Measurements from ENCODE around the gene MEG3.

The MEG3 gene

DNA sequence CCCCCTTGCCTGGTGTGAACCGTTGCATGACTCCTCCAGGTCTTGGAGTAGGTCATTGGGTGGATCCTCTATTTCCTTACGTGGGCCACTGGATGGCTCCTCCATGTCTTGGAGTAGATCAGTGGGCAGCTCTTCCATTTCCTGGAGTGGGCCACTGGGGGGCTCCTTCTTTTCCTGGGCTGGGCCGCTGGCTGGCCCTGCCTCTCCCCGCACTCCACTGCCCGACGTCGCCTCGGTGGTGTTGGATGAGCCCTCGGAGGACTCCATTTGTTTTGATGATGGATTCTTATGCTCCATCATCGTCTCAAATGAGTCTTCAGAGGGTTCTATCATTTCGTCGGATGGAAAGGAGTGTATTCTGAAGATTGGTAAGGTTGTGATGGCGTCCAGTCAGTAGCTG is 58.5 kb downstream of the MEG3 start:
- DNase-seq, result no peak

GRCh38 chr14:100885196-100885595 is 59.3 kb downstream of the MEG3 start:
- DNase-seq, result no peak

DNA sequence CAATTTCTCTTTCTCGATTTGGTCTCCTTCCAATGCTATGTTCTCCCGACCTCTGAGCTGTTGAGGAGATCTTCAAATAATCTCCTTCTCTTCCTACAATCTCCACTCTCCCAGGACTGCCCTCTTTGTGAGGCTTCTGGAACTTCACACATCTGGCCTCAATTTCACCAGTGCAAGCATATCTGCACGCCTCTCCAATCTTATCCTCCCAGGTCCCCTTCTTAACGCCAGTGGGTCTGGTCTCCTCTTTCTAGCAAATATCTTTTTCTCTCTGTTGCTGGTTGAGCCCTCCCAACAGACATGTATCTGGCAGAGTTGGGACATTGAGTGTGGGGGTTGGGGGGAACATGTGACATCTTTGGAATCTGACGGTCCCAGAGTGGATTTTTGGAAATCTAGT is 59.7 kb downstream of the MEG3 start:
- DNase-seq, result no peak

DNA sequence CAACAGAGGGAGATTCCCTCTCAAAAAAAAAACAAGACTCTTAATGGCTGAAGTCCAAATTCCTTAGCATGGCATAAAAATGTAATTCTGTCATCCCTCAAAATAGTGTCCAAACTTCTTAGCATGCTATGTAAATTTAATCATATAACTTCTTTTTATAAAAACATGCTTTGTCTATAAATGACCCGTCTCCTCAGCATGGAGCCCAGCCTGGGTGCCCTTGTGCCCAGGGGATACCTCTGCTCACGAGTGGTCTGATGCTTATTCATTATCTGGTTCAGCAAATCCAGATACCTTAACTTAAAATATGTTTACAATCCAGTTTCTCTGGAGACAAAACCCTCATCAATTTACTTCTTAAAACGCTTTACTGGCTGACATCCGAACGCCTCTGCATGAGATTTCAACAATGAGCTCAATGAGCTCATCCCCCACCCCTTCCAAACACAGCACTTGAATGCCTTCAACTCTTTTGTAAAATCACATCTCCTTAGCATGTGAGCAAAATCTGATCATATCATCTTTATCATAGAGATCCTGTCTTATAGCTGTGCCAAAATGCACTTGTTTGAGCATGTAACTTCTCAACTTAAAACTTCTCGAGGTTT is 61.9 kb downstream of the MEG3 start:
- DNase-seq, result no peak

- no peak for DNase-seq
Observed at GRCh38 chr14:100888789-100889315, 62.9 kb downstream of the MEG3 start.

DNA sequence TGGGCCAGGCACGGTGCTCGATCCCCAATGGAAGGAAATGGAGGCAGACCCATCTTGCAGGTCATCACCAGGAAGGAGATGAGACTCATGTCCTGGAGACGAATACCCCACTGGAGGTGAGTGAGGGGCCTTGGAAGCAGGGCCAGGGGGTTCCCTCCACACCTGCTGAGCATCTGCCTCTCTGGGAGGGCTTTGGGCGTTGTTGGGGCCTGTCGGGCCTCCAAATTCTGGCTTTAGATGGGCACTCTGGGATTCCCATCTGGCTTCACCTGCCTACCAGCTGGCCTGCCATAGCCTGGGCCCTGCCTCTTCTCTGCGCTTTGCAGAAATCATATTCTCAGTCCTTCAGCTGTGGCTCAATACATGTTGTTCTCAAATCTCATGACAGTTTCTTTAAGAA is 63.7 kb downstream of the MEG3 start:
- no peak for DNase-seq

- no peak for DNase-seq
Observed at GRCh38 chr14:100890061-100890850, 64.3 kb downstream of the MEG3 start.

DNA sequence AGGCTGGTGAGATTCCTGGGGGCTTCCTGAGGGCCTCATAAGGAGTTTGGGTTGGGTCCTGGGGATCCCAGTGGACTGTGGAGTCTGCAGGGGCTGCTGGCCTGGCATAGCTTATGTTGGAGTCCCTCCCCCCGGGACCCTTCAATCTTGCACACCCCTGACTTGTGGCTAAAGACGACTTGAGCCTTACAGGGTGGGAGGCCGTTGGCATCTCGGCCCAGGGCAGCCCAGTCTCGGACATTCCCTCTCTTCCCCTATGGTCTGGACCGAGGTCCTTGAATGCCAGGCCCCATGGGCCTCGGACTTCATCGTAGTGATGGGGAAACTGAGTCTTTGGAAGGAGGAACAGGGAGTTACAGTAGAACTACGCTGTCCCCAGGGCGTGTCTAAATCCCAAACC is 65.1 kb downstream of the MEG3 start:
- no peak for DNase-seq

- DNase-seq, result no peak
Observed at GRCh38 chr14:100891501-100892445, 65.9 kb downstream of the MEG3 start.

DNA sequence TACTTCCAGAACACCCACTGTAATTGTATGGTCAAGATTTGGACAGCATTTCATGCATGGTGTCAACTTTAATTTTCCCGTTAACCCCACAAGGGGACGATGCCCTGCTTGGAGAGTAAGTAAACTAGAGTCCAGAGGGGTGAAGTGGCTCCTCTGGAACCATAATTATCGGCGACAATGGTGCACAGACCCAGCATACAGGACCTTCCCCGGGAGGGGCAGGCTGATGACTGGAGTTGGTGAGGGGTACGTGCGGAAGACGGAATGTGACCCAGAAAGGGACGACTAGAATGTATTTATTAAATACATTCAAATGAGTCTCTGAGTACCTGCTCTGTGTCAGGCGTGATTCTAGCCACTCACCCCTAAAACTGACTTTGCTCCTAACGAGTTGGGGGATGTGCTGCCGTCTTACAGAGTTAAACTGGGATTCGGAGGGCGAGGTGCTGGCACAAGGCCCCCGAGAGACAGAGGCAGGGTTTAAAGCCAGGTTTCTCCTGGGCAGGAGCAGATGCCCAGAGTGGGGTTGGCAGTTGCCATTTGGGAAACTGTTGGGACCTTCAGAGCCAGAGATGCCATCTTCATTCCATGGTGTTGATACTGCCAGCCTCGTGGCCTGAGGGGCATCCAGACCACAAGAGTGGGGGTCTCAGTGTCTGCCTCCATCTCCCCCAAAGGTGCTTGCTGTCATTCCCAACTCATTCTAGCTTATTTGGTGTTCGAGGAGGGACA is 66.7 kb downstream of the MEG3 start:
- no peak for DNase-seq

- DNase-seq, result no peak
Observed at GRCh38 chr14:100893228-100893601, 67.3 kb downstream of the MEG3 start.

- DNase-seq, result no peak
Observed at GRCh38 chr14:100893760-100894159, 67.8 kb downstream of the MEG3 start.

- DNase-seq, result no peak
Observed at GRCh38 chr14:100894416-100894815, 68.5 kb downstream of the MEG3 start.

DNA sequence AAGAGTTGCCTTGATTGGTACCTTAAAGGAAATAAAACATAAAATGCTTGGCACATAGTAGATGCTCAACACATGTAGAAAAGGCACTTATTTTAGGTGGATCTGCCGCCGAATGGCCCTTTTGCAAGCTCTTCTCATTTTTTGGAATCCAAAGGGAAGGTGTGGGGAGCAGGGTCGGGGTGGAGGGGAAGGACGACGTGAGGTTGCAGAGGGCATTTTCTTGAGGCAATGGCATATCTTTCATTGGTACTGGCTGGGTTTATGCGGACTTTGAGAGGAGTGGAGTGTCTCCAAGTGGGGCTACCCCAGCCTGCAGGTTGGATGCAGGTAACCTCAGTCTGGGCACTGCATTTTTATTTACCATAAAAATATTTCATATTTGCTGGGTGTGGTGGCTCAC is 69.5 kb downstream of the MEG3 start:
- DNase-seq, result no peak

- DNase-seq, result no peak
Observed at GRCh38 chr14:100896369-100897060, 70.6 kb downstream of the MEG3 start.

GRCh38 chr14:100898465-100898864 is 72.5 kb downstream of the MEG3 start:
- no peak for DNase-seq

GRCh38 chr14:100898935-100899883 is 73.3 kb downstream of the MEG3 start:
- no peak for DNase-seq

DNA sequence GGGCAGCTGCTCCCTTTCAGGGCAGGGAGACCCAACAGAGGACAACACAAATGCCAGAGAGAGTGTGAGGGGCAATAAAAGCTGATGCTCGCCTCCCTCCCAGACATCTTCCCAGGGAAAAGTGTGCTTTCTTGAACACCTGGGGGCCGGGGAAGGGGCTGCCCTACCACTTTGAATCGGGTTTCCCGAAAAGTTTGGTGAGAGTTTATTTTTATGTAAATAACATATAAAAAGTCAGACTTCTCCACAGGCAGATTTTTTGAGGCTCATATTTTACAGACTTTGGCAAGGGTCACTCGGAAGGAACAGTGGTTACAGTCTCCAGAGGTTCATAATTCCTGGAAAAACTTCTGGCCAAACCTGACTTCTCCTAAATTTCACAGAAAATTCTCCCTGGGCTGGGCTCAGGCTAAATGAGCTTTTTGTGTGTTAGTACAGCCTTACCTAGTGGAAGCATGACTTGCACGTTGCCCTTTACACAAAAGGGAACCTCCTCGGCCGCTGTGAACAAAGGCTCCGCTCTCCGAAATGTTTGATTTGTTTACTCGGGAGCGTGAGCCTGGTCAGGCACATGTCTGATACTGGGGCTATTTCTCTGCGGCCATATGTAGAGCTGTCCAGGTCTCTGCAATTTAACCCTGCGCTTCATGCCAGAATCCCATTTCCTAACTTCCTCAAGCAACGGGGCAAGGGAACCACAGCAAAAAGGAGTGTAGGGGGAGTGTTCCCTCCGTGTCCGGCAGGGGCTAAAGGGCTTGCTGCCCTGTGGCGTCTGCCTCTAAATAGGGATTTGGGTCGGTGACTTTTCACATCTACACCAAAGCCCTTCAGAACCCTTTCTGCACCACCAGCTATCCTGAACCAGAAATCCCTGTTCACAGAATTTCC is 74.2 kb downstream of the MEG3 start:
- no peak for DNase-seq

DNA sequence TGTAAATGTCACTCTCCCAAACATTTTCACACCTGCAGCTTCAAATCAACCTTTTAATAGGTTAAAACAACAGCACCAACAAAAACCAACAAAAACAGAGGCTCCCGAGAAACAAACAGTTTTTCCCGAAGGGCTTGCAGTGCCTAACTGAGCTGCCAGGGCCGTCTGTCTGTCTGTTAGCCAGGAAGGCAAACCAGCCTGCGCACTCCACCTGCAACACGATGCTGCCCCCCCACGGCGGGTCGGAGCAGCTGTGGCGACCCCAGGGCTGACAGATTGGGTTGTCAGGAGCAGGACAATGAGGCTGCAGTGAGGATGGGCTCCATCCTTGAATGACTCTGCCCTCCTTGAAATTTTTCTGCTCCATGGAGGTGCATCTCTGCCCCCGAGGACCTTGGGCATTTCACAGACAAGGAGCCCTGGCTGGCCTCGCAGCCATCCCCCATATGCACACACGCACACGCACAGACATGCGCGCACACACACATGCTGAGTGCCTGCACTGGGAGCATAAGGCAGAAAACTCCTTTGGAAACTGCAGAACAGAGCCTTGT is 75.0 kb downstream of the MEG3 start:
- no peak for DNase-seq

All from NCI-H187 treated with DMSO at 0.1 percent for 48 hours (cell line).